GM19463 (cell line): ENCODE data around the gene MRGPRX4.

ENCODE experiments used
- ATAC-seq: cut with Tn5 transposase; IDR thresholded peaks from one replicate; pipeline ENCODE4 v1.9.1; 2021; ENCODE audit warnings: mild to moderate bottlenecking, moderate library complexity; ENCODE audit not compliant: unreplicated experiment

MRGPRX4 gene

GRCh38 chr11:18209058-18209457 is 36.4 kb downstream of the MRGPRX4 start:
- no peak for ATAC-seq

- no peak for ATAC-seq
Measured at GRCh38 chr11:18221274-18221876, 48.7 kb downstream of the MRGPRX4 start.

- no peak for ATAC-seq
Measured at GRCh38 chr11:18222814-18223421, 50.3 kb downstream of the MRGPRX4 start.
